GM18499 (cell line): Measurements from ENCODE around the gene PHF2.

Source experiments
- ATAC-seq: cut with Tn5 transposase; IDR thresholded peaks from one replicate; pipeline ENCODE4 v1.9.1; 2021; ENCODE audit warnings: moderate number of reproducible peaks; ENCODE audit not compliant: insufficient read depth, unreplicated experiment

The PHF2 gene

DNA sequence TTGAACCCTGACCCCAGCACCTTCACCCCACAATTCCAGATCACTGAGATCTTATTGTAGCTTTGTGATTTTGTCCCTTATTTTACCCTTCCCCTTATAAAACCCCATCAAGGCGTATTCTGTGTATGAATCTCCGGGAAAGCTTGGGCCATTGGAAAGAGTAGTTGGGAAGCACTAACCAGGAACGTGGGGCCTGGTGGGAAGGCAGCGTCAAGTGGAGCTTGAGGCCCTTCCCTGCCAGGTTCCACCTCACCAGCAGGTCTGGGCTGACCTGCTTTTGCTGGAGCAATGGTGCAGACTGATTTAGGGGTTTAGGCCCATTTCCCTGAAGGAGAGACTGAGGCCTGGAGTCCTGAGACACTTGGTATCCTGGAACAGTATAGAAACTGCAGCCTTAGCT lies 9.3 kb downstream of the PHF2 start:
- no peak for ATAC-seq

DNA sequence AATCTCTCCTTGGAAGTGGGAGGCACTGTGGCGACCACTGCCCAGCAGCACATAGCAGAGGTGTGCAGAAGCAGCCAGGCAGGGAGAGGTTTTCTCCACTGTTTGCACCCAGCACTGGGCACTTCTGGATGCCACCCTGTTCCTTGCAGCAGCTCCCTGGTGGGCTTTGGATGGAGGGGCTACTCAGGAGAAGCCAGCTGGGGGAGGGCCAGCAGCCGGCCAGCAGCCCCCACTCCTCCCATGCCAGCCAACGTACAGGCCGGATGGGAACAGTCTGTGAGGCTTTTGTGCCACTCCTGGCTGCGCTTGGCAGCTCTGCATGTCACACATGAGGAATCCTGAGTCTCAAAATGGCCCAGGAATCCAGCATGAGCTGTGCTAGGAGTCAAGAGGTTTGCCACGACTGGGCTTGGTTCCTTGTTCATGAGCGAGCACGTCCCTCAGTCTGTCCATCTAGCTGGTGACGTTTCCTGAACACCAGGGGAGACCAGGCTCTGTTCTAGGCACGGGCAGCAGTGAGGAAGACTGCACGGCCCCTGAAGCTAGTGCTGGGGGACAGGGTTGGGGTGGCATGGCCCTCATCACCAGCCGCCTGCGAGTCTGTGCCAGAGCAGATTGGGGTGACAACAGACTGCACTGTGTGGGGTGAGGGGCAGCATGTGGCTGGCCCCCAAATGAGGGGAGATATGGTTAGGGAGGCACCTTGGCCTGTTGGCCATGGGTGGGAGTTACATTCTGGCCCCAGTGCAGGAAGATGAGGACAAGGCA lies 10.1 kb downstream of the PHF2 start:
- no peak for ATAC-seq

DNA sequence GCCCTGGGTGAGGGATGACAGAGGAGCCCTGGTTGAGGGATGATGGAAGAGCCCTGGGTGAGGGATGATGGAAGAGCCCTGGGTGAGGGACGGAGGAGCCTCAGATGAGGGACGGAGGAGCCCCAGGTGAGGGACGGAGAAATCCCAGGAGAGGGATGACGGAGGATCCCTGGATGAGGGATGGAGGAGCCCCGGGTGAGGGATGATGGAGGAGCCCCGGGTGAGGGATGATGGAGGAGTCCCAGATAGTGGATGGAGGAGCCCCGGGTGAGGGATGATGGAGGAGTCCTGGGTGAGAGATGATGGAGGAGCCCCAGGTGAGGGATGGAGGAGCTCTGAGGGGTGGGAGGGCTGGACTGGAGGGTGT lies 10.9 kb downstream of the PHF2 start:
- ATAC-seq = no peak

DNA sequence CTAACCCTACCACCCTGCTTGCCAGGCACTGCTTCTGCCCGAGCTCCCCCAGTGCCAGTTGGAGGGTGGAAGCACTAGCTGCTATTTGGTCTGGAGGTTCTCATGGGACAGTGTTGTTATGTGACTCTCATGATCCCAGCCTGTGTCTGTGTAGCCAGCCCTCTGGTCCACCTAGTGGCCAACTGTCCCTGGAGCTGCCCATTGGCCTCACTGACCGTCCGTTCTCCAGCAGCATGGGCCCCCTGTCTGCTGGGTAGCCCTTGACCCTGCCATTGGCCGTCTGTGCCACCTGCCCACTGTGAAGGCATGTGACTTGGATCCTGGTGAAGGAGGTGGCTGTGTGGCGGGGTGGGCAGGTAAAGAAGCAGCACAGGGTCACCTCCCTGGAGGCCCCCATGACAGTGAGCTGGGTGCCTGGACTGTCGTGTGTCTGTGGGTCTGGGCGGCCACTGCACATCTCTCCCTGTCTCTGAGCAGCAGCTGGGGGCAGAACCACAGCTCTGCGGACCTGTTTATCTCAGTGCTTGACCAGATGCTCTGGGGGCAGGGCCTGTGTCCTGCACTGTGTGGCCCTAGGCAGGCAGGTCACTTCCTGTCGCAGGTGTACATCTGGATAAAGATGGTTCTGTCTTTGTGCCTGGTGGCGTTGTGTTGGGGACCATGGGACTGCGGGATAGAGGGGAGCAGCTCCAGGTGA lies 11.4 kb downstream of the PHF2 start:
- no peak for ATAC-seq

DNA sequence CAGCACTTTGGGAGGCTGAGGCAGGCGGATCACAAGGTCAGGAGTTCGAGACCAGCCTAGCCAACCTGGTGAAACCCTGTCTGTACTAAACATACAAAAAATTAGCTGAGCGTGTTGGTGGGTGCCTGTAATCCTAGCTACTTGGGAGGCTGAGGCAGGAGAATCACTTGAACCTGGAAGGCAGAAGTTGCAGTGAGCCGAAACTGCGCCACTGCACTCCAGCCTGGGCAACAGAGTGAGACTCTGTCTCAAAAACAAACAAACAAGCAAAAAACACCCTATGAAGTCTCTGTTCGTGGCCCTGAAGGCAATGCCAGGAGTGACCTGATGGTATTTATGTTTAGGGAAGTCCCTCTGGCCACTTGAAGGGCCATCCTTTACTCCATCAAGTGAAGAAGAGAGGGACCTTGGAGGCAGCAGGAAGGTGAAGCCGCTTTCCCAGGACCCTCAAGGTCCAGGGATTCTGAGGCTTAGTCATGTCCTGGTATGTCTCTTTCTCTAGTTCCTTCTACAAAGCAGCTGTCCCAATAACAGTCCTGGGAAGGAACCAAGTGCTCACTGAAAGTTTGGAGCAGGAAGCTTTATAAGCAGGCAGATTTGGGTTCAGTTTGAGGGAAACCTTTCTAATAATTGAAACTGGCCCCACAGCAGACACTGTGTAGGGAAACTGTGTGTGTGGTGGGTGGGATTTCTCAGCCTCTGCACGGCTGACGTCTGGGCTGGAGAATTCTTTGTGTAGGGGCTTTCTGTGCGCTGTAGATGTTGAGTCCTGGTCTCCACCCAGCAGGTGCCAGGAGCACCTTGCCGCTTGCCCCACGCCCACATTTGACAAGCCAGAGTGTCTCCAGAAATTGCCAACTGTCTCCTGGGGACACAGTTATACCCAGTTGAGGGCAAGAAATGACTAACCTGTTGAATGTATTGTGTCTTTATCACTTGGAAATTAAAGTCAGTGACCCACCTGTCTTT lies 12.5 kb downstream of the PHF2 start:
- no peak for ATAC-seq

DNA sequence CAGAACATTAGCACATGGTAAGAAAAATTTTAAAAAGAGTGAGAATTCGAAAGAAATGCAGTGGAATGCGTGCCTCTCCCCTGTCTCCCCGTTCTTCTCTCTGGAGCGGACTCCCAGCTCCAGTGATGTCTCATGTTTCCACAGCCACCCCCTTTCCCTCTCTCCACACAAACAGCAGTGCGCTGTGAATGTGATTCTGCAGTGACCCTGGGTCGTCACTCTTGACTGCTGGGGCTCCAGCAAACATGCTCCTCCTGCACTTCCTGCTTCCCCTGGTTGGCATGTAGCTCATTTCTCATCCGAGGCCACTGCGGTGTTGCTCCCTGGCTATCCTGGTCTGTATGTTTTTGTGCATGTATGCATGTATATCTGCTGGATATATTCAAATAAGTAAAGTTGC lies 13.3 kb downstream of the PHF2 start:
- ATAC-seq = no peak

DNA sequence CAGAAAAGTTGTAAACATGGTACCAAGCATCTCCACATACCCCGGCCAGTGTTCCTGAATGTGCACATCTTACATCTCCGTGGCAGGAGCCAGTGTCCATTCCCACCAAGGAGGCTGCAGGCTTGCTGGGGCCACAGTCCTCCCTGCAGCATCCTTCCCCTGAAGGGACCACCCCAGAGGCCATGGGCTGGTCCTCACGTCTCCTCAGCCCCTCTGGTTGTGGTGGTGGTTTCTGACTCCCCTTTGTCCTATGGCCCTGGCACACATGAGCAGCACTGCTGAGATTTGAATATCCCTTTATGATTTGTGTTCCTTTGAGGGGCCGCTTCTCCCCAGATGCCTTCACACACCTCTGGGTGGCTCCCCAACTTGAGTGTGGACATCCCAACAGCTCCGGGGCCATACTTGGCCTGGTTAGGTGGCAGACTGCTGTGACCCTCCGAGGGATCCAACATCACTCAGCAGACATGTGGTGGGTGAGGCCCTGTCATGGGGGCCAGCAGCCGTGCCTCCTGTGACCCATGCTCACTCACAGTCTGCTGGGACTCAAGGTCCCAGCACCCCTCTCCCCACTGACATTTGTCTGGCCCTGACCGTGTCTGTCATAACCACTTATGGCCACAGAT lies 14.3 kb downstream of the PHF2 start:
- no peak for ATAC-seq

DNA sequence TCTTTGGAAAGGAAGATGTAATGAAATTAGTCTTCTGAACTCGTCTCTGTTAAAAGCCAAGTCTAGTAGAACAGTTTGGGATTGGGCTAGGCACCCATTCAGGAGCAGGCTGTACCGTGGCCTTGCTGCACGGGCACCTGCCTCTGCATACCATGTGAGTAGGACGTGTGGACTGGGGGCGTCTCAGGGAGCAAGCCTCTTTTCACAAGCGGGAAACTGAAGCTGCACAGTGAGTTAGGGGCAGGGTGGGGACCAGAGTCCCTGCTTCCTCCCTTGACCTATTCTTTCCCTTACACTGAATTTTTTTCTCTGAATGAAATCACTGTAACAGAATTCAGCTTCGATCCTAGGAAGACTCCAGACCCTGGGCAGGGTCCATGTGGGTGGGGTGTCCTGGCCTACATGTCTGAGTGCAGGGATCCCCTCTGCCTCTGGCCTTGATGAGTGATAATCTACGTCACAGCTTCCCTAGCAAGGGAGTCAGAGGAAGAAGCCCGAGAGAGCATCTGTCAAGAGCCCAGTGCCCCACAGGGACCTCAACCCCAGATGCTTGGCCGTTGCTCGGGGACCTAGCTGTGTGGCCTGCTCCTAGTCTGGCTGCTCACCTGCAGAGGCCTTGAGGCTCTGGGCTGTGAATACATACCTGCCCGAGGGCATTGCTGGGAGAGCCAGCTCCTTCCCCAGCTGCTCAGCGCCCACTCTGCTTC lies 15.1 kb downstream of the PHF2 start:
- no peak for ATAC-seq

DNA sequence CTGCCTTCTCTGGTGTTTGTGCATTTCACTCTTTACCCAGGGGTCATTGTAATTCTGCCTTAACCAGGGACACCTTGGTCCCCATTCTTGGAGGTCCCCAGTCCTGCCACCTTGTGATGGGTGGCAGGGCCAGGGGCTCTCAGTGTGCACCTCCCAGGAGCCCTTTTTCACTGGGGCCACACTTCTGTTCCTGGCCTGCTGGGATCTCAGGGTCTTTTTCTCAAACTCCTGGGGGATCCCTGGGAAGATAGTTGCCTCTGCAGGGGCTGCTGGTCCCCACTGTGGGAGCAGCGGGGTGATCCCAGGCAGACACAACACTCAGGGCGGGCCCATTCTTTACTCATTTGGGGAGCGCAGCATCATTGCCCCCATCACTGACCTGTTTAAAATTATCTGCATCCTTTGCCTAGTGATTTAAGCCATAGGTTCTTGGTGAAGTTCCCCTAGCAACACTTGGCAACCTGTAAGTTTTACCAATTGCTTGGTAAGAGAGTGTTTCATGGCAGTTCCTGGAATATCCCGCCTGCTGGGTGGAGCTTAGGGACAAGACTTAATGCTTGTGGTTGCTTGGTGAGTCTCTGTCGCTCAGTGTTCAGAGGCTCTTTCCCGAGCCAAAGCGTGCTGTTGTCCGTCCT lies 15.7 kb downstream of the PHF2 start:
- no peak for ATAC-seq

DNA sequence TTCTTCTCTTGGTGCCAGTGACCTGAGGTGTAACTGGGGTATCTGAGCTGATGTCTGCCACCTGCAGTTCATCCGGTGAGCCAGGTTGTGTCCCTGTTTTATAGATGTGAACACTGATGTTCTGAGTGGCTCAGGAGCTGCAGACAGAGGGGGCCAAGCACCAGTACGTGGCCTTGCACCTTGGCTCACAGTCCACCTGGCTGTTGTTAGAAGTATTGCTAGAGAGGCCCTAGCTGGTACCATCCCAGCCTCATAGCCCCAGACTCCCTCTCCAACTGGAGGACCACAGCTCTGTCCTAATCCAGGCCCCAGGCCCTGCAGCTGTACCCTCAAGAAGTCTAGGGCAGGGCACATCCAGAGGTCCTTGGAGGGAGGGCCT lies 16.2 kb downstream of the PHF2 start:
- ATAC-seq = no peak

DNA sequence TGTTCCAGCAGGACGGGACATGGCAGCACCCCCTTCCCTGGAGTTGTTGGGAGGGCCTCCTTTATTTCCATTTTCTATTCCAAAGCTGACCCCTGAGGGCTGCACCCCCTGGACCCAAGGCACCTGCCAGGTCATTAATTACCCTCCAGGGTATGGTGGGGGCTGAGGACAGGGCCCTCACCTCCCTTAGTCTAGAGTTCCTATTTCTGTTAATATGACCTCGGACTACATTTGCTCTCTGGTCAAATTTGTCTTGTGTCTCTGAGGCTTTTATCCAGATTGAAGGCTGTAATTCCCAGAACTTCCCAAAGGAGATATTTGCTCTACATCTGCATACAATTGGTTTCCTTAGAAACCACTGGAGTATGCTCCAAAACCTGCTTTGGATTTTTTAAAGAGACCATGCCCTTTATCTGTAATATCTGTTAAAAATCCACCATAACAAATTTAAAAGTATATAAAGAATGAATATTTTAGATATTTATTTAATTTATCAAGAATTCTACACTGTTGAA lies 16.8 kb downstream of the PHF2 start:
- ATAC-seq = no peak

DNA sequence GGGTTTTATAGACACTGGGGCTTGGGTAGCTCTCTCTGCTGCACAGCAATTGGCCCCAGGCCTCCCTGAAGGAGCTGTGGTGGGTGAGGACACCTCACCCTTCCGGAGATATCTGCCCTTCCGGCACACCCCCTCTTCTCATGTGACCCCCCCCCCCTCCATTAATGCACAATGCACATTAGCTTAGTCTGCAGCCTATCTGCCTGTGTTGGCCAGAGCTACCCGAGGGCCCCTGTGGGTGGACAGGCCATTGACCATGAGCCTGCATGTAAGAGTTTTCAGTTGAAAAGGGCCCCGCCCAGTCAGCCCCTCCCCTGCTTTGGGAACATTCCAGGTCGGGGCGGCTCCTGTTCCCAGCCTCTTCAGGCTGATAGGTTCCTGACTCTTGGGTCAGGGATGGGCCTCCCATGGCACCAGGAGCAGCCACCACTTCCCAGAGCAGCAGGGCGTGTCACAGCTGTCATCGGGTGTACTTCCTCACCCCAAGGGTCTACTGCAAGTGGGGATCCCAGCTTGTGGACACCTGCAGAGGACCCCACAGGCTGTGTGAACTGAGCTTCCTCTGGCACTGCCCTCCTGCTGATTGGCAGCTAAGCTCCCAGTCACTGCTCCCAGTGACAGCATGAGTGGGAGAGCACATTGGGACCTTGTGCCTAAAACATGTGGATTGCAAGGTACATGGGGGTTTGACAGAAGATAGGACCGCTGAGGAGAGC lies 17.8 kb downstream of the PHF2 start:
- no peak for ATAC-seq

DNA sequence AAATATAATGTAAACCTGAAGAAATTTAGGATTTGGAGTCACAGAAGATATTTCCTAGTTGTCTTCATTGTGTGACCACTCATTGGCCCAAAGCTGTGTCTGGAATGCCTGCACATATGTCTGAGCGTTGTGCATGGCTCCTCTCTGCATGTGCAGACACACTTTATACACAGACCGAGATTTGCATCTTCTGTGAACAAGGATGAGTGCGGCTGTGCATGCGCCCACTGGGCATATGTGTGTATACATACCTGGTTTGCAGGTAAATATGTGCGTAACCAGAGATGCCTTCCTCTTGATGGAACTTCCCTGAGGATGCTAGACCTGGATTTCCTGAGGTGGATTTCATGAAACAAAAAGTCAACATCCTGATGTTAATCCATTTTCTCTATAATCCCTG lies 19.1 kb downstream of the PHF2 start:
- no peak for ATAC-seq

DNA sequence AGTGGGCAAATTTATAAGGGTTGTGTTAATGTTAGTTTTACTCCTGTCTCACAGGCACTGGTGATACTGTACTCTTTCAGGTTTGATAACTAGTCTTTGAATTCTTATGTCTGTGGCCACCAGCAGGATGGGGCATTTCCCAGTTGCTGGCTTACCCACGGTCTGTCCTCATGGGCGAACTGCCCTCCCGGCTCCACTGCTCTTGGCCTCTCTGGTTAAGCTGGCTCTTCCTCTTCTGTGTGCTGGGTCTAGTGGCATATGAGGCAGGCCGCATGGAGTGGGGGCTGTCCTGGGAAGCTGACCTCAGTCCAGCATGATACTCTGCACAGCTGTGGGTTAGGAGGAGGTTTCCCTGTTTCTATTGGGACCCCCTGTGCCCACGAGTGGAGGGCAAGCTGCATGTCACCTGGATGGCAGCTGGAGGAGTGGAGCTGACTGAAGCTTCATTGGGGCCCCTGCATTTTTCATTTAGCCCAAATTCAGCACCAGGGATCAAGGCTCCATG lies 19.5 kb downstream of the PHF2 start:
- no peak for ATAC-seq

DNA sequence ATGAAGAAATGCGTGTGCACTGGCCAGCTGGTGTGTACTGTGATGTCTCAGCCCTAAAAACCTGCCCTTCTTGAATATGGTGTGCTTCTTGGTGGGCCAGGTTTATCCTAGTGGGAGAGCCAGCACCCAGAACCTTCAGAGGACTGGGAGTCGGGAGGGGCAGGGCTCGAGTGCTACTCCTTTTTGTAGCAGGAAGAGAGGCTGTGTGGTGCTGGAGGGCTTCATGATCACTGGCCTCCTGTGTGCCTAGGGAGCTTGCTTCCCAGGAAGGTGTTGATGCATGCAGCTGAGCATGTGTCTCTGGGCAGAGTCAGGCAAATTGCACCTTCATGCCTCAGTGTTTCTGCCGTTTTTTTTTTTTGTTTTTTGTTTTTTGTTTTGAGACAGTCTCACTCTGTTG lies 20.0 kb downstream of the PHF2 start:
- no peak for ATAC-seq

DNA sequence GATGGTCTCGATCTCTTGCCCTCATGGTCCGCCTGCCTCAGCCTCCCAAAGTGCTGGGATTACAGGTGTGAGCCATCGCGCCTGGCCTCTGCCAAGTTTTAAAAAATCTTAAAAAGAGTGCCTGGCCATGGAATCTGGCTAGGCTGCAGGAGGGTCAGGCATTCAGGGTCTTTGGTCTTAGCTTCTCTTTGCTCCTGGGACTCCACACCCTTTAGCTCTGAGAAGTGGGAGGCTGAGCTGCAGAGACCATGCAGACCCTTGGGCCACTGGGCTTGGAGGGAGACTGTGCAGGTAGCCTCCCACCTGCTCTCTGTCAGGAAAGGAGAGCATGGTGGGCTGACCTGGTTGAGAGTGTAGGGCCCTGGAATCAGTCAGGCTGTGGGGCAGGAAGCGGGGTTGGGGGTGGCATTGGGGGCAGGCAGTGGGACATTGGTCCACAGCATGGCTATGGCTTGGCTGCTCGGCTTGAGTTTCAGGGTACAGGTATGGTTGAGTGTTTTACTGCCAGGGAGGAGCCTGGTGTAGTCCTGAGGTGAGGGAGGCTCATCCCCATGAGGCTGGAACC lies 20.8 kb downstream of the PHF2 start:
- ATAC-seq = no peak

DNA sequence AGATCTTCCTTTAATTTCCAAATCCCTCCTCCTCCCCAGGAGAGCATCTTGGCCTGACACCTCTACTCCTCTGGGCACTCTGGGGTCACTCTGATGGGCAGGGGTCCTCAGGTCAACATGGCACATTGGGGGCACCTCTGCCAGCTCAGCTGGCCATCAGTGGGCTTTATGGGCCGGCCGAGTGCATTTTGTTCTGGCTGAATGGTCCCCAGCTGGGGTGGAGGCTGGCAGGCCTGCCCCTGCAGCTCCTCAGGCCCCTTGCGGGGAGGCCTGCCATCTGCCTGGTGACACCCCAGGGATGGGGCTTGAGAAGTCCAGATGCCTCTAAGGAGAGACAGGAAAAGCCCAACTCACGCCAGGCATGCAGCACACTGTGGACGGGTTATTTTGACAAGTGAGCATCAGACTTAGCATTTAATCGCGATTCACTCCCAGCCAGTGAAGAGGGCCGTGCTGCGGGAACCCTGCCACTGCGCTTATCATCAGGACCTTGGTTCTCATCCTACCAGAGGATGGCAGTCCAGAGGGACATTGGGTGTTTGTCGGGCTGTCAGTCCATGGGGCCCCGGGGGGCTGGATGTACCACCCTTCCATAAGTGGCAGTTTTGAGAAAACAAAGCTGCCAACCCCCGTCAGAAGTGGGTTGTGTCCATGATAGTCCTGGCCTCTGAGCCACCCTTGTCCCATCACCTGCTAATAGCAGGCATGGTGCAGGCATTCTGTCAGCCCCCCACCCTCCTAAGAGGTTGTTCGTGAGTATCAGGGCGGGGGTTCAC lies 21.7 kb downstream of the PHF2 start:
- ATAC-seq = no peak
